ENCODE measurements around the gene KLHL30.

Gene KLHL30

DNA sequence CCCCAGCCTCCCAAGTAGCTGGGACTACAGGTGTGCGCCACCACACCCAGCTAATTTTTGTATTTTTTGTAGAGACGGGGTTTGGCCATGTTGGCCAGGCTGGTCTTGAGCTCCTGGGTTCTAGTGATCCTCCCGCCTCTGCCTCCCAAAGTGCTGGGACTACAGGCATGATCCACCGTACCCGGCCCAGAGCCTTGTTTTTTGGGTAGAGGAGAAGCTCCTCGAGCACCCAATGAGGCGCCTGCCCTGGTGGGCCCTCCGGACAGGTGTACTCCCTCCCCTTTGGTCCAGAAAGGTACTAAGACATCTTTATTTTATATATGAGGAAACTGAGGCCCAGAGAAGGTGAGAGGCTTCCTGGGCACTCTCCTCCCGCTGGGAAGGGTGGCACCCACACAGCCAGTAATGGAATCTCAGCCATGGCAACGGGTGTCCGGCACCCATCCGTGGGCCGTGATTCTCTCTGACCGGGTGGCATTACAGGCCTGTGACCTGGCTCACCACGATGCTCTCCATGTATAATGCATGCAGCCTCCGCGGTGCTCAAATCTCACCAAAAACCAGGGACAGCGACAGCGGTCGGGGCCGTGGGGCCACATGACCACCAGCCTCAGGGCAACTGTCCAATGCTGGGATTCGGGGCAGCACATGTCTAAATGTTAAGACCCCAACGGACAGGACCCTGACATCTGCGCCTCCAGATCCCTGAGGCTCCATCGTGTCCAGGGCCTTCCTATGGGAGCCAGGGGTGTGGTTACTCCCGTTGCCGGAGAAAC, 16.8 kb upstream of the KLHL30 start:
- no peak for DNase-seq

DNA sequence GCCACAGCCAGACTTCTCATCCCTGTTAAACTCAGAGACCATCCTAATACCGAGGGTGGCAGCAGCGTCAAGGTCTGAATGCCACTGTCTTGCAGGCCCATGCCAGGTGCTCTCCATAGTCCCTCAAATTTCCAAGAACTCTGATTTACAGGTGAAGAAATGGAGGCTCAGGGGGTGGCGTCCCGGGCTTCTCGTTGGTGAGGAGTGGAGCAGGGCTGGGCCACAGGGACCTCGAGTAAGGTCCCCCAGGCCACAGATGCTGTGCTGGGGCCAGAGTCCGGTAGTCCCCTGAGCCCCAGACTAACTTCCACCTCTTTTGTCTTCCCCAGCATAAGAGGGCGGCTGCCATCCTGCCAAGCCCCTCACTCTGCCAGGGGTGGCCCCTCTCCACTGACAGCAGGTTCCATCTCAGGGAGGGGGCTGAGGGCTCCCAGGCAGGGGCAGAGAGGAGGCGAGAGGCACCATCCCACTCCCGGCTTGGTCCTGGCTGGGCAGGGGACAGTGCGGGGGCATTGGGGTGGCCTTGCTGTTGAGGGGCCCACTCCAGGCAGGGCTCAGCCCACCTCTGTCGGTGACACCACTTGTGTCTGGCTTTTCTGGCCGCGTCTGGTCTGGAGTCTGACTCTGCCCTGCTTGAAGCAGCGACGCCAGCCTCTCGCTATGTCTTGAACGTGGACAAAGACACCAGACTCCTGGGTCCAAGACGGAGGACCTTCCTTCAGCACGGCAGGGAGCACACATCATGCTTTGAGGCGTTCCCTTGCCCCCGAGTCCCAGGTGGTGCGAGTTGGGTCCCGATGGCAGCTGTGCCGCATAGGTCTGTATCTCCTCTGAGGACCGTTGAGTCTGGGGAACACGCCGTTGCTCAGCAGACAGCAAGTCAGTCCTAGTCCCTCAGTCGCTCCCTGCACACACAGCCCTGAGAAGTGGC, 15.9 kb upstream of the KLHL30 start:
- no peak for DNase-seq

DNA sequence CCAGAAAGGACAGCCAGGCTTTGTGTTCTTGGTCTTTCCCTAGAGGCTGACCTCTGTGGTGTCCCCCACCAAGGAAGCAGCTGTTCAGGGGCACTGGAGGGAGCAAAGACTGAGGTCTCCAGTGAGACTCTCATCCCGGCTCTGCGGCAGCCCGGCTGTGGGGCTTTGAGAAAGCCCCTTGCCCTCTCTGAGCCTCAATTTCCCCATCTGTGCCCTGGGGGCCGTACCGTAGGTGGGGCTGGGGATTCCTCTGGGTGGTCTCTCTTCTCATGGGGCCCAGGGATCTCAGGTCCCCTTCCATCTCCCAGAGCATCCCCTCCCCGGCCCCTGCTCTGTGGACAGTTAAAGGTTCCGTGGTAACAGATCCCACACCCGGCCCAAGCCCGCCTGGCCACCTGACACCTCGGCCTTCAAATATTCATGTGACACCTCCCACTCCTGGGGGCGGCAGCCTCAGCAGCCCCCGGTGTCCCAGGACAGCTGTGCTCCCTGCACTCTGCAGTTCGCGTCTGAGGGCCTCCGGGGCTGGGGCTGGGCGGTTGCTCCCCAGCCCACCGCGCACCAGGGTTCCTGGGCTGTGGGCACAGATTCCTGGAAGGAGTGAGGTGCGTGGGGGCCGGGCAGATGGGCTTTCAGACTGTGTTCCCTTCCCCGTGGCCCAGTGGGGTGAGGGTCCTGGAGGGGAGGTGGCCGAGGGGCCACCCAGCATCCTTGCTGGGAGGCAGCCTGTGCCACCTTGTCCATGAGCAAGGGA, 15.1 kb upstream of the KLHL30 start:
- DNase-seq: no peak

DNA sequence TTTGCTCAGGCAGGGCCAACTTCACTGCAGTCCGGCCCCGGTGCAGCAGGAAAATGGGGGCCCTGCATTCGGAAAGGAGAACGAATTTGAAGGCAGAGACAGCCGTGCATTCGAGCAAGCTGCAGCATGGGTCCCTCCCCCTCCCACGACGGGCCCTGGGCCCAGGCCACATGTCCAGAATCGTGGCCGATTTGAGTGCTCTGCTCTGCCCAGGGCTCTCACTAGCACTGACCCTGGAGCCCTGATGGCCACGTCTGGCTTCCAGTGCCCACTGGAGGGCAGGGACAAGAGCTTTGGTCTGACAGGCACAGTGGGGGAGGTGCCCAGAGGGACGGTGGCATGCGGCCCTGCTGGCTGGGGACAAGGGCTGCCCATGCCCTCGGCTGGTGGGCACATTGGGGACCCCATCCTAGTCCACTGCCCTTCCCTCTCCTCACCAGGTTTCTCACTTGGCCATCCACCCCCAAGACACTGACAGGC, 14.4 kb upstream of the KLHL30 start:
- no peak for DNase-seq

DNA sequence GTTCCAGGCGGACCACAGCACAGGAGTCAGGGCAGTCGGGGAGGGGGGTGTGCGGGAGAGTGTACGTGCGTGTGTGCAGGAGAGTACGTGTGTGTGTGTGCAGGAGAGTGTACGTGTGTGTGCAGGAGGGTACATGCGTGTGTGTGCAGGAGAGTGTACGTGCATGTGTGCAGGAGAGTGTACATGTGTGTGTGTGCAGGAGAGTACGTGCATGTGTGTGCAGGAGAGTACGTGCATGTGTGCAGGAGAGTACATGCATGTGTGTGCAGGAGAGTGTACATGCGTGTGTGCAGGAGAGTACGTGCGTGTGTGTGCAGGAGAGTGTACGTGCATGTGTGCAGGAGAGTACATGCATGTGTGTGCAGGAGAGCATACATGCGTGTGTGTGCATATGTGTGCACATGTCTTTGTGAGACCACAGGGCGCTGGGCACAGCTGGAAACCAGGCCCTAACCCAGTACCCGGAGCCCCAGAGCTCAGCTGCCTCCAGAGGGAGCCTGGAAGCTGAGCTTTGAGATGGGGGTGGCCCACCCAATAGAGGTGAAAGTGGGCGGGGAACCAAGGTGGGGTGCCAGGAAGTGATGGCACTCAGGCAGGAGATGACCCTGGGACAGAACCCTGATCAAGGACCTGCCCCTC, 13.9 kb upstream of the KLHL30 start:
- no peak for DNase-seq

DNA sequence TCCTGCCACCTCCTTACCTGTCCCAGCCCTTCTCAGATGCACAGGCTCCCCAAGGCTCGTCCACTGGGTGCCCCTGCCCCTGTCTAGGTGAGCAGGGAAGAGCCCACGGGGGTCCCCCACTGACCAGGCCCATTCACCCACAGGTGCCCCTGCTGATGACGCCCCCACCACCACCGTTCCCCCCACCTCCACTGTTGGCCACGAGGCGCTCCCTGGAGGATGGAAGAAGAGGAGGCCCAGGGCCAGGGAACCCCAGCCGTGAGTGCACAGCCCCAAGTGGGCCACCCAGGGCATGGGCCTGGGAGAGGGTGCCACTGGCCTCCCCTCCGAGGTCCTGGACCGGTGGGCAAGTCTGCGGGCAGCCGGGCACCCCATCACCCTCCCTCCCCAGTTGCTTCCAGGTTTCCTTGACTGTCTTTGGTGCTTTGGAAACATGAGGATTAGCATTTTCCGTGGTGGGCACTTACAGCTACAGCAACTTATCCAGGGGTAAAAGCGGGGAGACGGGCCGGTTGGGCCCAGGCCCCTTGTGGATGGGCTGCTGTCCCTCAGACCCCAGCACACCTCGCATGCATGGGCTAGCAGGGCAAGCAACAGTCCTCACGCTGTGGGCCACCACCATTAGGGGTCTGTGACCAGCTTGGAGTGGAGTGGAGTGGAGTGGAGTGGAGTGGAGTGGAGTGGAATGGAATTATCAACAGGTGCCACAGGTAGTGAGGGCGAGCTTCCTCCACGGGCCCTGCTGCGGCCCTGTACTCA, 13.2 kb upstream of the KLHL30 start:
- no peak for DNase-seq

DNA sequence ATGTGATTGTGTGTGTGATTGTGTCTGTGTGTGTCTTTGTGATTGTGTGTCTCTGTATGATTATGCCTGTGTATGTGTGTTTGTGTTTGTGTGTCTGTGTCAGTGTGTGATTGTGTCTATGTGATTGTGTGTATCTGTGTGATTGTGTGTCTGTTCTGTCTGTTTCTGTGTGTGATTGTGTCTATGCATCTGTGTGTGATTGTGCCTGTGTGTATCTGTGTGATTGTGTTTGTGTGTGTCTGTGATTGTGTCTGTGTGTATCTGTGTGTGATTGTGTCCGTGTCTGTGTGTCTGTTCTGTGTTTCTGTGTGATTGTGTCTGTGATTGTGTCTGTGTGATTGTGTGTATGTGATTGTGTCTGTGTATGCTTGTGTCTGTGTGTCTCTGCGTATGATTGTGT, 12.1 kb upstream of the KLHL30 start:
- no peak for DNase-seq

DNA sequence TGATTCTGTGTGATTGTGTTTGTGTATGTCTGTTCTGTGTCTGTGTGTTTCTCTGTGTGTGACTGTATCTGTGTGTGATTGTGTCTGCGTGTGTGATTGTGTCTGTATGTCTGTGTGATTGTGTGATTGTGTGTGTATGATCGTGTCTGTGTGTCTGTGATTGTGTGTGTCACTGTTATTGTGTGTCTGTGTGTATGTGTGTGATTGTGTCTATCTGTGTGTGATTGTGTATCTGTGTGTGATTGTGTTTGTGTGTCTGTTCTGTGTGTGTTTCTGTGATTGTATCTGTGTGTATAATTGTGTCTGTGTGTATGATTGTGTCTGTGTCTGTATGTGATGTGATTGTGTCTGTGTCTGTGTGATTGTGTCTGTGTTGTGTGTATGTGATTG, 11.7 kb upstream of the KLHL30 start:
- DNase-seq: no peak

DNA sequence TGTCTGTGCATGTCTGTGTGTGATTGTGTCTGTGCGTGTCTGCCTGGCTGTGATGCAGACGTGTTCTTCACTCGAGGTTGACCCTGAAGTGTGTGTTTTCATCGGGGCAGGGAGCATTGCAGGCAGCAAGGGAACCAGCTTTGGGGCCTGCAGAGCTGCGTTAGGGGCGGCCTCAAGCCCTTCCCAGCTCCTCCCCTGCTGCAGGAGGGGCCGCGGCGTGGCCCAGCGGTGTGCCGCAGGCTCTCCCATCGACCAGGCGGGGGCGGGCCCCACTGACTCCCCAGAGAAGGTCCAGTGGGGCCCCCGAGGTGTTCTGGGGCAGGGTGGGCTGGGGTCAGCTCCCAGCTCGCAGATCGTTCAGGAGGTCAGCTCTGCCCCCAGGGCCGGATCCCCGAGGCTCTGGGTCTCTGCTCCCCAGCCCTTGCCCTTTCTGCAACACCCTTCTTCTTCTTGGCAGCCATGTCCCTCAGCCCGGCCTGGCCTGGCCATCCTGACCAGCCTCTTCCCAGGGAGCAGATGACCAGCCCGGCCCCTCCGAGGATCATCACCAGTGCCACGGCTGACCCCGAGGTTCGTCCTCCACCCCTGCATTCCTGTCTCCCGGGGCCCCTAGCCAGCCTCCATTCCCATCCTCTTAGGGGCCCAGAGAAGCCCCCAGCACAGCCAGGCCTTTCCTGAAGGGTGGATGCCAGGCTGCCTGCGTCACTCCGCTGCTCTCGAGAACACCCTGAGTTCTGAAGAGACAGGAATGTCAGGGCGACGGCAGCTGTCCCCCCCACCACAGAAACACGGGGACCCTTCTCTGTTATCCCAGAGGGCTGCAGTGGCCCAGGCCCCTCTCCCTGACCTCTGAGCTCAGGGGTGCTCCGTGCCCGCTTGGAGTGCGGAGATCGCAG, 11.1 kb upstream of the KLHL30 start:
- no peak for DNase-seq

DNA sequence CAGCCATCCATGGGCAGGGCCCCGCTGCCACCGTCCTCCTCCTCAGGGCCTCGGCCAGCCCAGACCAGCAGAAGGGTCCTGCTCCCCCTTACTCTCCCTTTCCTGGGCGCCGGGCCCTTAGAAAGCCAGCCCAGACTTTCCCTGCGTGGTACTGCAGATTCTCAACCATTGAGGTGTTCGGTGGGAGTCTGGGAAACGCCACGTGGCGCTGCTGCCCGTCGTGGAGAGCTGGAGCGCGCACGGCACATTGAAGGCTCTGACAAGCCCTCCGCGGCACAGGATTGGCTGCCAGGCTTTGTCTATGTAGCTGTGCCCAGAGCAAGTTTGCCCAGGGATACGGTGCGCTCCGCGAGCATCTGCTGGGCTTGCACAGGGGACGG, 10.4 kb upstream of the KLHL30 start:
- DNase-seq: no peak

DNA sequence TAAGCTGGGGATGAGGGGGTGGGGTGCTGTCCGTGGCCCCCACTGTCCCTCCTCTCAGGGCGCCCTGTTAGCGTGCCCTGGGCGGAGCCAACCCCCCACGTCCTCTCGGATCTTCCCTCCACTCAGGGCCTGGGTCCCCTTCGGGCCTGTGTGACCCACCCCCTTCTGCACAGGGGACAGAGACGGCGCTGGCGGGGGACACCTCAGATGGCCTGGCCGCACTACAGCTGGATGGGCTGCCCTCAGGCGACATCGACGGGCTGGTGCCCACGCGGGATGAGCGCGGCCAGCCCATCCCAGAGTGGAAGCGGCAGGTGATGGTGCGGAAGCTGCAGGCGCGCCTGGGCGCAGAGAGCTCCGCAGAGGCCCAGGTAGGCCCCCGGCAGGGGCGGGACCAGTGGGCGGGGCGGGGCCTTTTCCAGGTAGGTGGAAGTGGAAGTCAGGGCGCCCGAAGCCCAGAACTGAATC, 9.9 kb upstream of the KLHL30 start:
- DNase-seq: no peak

DNA sequence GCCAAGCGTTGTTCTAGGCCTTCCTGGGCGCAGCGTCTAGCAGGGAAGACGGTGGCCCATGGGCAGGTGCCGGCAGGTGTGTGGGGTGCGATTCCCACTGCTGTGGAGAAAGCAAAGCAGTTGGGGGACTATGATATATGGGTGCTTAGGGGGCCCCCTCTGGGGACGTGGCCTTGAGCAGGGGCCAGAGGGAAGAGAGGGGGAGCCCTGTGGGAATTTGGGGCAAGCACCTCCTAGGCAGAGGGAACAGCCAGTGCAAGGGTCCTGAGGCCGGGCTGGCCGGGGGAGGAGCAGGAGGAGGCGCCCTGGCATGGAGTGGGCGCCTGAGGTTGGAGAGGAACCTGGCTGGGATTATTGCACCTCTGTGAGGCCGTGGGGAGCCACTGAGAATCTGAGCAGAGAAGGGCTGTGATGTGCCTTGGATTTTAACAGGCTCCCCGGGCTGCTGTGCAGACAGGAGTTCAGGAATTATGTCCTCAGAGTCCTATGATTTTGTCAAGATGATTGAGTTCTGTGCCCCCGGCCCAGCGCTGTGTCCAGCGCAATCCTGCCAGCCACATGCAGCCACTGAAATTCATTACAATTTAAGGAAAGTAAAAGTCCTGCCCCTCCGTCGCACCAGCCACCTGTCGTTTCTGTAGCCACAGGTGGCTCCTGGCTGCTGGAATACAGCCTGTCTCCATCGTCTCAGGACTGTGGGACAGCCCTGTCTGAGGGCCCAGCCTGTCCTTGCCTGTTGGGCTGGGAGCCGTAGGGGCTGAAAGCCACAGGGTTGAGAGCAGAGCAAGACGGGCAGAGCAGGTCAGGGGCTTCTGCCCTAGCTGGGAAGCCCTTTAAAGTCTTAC, 9.1 kb upstream of the KLHL30 start:
- DNase-seq: no peak

DNA sequence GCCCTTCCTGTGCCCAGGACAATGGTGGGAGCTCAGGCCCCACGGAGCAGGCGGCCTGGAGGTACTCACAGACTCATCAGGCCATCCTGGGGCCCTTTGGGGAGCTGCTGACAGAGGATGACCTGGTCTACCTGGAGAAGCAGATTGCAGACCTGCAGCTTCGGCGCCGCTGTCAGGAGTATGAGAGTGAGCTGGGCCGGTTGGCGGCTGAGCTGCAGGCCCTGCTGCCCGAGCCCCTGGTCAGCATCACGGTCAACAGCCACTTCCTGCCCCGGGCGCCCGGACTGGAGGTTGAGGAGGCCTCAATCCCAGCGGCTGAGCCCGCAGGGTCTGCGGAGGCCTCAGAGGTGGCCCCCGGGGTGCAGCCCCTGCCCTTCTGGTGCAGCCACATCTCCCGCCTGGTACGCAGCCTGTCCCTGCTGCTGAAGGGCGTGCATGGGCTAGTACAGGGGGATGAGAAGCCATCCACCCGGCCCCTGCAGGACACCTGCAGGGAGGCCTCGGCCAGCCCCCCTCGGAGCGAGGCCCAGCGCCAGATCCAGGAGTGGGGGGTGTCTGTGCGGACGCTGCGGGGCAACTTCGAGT, 8.3 kb upstream of the KLHL30 start:
- DNase-seq: no peak

DNA sequence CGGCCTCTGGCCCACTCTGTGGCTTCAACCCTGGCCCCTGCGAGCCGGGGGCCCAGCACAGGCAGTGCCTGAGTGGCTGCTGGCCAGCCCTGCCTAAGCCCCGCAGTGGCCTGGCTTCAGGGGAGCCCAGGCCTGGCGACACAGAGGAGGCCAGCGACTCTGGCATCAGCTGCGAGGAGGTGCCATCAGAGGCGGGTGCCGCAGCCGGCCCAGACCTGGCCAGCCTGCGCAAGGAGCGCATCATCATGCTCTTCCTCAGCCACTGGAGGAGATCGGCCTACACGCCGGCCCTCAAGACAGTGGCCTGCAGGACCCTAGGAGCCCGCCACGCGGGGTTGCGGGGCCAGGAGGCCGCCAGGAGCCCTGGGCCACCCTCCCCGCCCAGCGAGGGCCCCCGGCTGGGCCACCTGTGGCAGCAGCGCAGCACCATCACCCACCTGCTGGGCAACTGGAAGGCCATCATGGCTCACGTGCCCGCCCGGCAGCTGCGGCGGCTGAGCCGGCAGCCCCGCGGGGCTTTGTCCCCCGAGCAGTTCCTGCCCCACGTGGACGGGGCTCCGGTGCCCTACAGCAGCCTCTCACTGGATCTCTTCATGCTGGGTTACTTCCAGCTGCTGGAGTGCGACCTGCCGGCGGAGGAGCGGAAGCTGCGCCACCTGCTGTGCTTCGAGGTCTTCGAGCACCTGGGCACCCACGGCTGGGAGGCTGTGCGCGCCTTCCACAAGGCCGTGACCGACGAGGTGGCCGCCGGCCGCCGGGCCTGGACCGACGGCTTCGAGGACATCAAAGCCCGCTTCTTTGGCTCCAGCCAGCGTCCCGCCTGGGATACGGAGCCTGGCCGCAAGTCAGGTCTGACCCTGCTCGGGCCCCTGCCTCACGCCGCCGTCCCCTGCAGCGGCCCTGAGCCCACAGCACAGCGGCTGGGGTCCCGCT, 7.5 kb upstream of the KLHL30 start:
- no peak for DNase-seq

DNA sequence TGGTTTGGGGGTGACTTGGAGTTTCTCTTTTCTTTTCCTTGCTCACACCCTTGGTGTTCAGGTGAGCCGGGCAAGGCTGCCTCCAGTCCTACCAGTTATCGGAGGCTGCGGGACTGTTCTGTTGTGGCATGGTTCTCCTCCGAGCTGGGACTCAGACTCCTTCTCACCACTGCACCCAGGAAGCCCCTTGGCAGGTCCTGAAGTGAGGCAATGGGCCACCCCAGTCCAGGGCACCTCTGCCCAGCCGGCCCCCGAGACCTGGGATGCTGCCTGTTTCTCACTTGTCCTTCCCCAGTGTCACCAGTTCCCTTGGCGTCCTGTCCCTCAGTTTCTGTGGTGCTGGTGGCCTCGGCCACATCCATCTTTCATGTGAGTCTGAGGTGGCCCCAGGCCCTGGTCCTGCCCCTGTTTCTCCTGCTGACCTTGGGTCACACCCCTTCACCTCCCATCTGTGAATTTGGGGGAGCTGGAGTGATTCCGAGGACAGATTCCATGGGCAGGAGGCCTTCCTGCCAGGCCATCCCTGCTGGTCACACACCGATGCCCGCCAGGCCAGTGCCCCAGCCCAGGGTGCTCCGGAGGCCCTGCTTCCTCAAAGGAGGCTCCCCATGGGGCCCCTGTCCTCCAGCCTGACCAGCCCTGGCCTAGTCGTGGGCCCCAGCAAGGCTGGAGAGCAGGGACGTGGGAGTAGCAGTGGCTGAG, 6.6 kb upstream of the KLHL30 start:
- no peak for DNase-seq

DNA sequence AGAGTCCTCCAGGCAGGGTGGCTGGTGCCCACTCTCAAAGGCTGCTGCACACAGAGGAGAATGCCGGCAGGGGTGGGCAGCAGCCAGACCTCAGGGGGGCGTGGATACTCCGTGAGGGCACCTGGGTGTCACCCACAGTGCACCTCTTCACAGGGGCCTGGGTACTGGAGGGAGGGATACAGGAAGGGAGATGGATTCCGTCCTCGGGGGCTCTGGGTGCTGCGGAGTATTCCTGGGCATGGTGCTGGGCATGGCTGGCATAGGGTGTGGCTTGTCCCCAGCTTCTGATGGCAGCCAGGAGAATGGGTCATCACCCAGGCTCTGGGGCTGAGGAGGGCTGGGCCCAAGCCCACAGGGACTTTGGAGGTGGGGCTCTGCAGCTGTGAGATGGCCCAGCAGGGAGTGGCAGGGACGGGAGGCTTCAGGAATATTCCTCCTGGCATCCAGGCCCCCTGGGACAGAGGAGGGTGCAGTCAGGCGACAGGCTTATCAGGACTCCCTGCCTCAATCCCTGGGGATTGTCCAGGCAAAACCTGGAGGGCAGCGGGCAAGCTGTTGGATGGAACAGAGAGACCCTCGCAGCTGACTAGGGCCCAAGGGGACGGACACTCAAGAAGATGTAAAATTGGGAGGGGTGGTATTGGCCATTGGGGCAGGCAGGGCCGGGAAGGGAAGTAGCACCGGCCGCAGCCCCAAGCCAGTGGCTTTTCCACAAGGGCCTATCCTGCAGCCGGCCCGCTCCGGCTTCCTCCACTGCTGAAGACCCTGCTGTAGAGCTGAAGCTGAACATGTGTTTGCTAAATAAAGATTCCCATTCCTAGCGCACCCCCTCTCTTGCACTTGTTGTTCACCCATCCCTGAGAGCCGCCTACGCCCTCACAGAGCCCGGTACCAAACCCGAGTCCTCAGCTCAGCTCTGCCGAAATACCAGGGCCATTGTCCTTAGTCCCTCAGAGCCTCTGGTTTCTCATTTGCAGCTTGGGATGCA, 5.7 kb upstream of the KLHL30 start:
- DNase-seq: no peak

All from effector CD4-positive, alpha-beta T cell (primary cell).